Vagina (tissue), 2 donors: ENCODE measurements around the gene PSKH1.

Experiments
- POLR2A ChIP-seq, 2 donors: fragments of 450-650 bp; IDR thresholded peaks; one replicate each; pipeline ENCODE4 v1.6.1; 2017; ENCODE audit warnings: antibody characterized with exemption in 2 of 2, mild to moderate bottlenecking in 2 of 2, moderate library complexity in 2 of 2
- TF ChIP-seq, protein P1 (sequence below), 3 experiments: fragments of 450-650 bp in 2 of 3; fragments of 200-600 bp in 1 of 3; sonication (generic) in 1 of 3; IDR thresholded peaks; one replicate each; pipeline ENCODE4 v1.5.1; 2017 to 2019; ENCODE audit warnings: antibody characterized with exemption in 3 of 3, mild to moderate bottlenecking in 2 of 3, moderate library complexity in 2 of 3

DNA sequence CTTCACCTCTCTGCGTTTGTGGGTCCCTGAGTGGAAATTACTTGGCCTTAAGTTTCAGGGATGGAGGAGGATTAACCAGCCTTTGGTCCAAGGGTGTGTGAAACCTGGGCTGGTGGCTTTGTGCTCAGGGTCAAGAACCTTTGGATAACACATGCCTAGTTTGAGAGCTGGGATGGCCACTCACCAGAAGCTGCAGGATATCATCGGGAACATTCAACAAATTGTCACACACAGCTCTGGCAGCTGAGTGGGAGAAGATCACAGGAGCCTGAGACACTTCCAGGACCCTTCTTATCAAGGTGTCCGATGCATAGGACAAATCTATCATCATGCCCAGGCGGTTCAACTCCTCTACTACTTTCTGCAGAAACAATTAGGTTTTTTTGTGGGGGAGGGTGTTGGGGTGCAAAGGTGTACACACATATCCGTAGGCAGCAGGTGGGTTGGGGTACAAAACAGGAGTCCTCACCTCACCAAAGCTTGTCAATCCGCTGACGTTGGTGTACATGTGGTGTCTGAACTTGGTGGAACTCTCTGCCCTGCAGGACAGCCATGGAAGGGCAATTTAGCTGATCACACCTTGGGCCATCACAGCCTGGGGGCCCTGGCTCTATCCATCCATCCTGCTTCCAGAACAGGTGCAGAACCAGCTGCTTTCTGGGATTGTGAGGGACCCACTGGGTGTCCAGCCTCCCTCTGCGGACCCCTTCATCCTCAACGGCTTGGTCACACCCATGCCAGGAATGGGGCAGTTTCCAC lies 84.6 kb downstream of the PSKH1 start:
- TF ChIP-seq, protein P1, sequence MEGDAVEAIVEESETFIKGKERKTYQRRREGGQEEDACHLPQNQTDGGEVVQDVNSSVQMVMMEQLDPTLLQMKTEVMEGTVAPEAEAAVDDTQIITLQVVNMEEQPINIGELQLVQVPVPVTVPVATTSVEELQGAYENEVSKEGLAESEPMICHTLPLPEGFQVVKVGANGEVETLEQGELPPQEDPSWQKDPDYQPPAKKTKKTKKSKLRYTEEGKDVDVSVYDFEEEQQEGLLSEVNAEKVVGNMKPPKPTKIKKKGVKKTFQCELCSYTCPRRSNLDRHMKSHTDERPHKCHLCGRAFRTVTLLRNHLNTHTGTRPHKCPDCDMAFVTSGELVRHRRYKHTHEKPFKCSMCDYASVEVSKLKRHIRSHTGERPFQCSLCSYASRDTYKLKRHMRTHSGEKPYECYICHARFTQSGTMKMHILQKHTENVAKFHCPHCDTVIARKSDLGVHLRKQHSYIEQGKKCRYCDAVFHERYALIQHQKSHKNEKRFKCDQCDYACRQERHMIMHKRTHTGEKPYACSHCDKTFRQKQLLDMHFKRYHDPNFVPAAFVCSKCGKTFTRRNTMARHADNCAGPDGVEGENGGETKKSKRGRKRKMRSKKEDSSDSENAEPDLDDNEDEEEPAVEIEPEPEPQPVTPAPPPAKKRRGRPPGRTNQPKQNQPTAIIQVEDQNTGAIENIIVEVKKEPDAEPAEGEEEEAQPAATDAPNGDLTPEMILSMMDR (IDR thresholded peaks at IDR 0.05) = no peak
- no peak for TF ChIP-seq POLR2A (IDR thresholded peaks at IDR 0.05)
